ENCODE data around the gene NPTX1.

GRCh38 chr17:80428796-80429195 lies 47.6 kb downstream of the NPTX1 start:
- no peak for TF ChIP-seq SUZ12 (IDR thresholded peaks at IDR 0.05)
- TF ChIP-seq HDGF (IDR thresholded peaks at IDR 0.05; ENCODE audit: borderline replicate concordance) = no peak
- TF ChIP-seq PKNOX1 (IDR thresholded peaks at IDR 0.05) = no peak
- no peak for TF ChIP-seq FOXK2 (IDR thresholded peaks at IDR 0.05)
- no peak for TF ChIP-seq ELF4 (IDR thresholded peaks at IDR 0.05)
- no peak for TF ChIP-seq FOXM1 (IDR thresholded peaks at IDR 0.05; ENCODE audit: borderline replicate concordance)

Measured in HEK293T (cell line).